A549 (cell line): ENCODE measurements around the gene IQSEC3.

Source experiments
- CTCF ChIP-seq: fragments of >200 bp; sonication (Bioruptor Twin); formaldehyde crosslinking; IDR thresholded peaks from 3 replicates; pipeline ENCODE4 v1.5.1; 2016
- POLR2A ChIP-seq: IDR thresholded peaks from 2 replicates; pipeline ENCODE4 v1.6.1; 2012; ENCODE audit warnings: mild to moderate bottlenecking, low read length
- USF2 ChIP-seq: fragments of 450-650 bp; IDR thresholded peaks from 2 replicates; pipeline ENCODE4 v1.6.1; 2014; ENCODE audit warnings: antibody characterized with exemption

DNA sequence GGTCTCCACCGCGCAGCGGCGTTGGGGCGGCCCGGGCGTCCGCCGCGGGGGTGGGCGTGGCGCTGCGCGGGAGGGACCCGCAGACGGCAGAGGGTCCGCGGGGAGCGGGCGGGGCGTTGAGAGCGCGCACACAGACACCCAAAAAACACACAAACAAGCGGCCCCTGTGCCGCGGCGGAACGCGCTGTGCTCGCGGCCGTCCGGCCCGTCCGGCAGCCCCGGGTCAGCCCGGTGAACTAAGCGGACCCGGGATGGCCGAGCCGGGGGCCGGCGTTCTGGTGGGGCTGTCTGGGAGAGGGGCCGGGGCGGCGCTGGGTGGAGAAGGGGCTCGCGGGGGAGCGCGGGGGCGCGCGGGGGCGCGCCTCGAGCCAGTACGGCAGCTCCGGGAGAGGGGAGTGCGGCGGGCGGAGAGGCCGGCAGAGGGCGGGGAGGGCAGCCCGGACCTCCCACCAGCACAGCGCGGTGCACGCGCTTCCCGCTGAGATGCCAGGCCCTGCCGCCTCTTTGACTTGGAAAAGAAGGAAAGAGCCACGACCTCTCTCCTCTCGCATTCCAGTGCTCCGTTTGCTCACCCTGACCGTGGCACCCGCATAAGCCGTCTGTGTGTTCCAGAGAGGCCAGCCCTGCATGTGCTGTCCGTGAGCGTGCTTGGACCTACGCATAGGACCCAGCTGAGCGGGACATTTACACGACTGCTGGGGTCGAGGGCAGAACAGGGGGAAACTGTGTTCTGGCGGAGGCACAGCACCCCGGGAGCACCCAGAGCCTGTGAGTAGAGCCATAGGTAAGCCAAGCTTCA, 137.1 kb downstream of the IQSEC3 start:
- TF ChIP-seq POLR2A: no peak
- peak; percentile 17; the same call in 1 of the 3 replicates for TF ChIP-seq CTCF
- TF ChIP-seq USF2: no peak
